Keratinocyte (primary cell): ENCODE results near the gene HIVEP1. TPM values are rescaled to one million over a fixed set of nuclear protein-coding genes. Genes with fewer than 3 reads are reported as not detected.

Experiments used
- DNase-seq: peaks from one replicate; pipeline ENCODE4 v3.0.0-alpha.2; 2011; ENCODE audit warnings: low read depth, missing footprints, low spot score
- FAIRE-seq: peaks from 2 replicates; lab custom pipeline; 2011; peaks lifted over from hg19 to GRCh38; lab: Jason Lieb, UNC
- H2AFZ ChIP-seq: 2 replicates; pipeline ENCODE4 v1.6.0; 2012; ENCODE audit warnings: low read length, control low read depth, inconsistent platforms; ENCODE audit not compliant: control insufficient read depth
- H3K27ac ChIP-seq: 2 replicates; pipeline ENCODE4 v1.5.1; 2011; ENCODE audit warnings: low read length; ENCODE audit not compliant: control insufficient read depth, insufficient read depth
- H3K27me3 ChIP-seq: 3 replicates; pipeline ENCODE4 v1.6.0; 2011; ENCODE audit warnings: low read length; ENCODE audit not compliant: control insufficient read depth, insufficient read depth; ENCODE audit errors: extremely low read depth
- H3K36me3 ChIP-seq, 2 experiments: 2 replicates in 1 of 2; 3 replicates in 1 of 2; pipeline ENCODE4 v1.5.1; 2011; ENCODE audit warnings: low read length in 2 of 2, mild to moderate bottlenecking in 1 of 2; ENCODE audit not compliant: control insufficient read depth in 2 of 2, insufficient read depth in 2 of 2; ENCODE audit errors: extremely low read depth in 1 of 2
- H3K4me1 ChIP-seq: 3 replicates; pipeline ENCODE4 v1.5.1; 2011; ENCODE audit warnings: low read length; ENCODE audit not compliant: control insufficient read depth, insufficient read depth; ENCODE audit errors: extremely low read depth
- H3K4me2 ChIP-seq: 3 replicates; pipeline ENCODE4 v1.6.0; 2011; ENCODE audit warnings: low read depth, low read length; ENCODE audit not compliant: control insufficient read depth, insufficient read depth; ENCODE audit errors: extremely low read depth
- H3K4me3 ChIP-seq, 3 experiments: fragments of 200-600 bp in 1 of 3; sonication (generic) in 1 of 3; 2 replicates in 2 of 3; 3 replicates in 1 of 3; pipeline ENCODE4 v1.5.1; 2011 to 2016; ENCODE audit warnings: low read length in 3 of 3, mild to moderate bottlenecking in 3 of 3, control low read depth in 2 of 3, inconsistent platforms in 1 of 3, low read depth in 1 of 3, mixed read lengths in 1 of 3, mixed run types in 1 of 3, moderate library complexity in 1 of 3; ENCODE audit not compliant: control insufficient read depth in 2 of 3, insufficient read depth in 2 of 3; ENCODE audit errors: extremely low read depth in 1 of 3
- H3K79me2 ChIP-seq: 2 replicates; pipeline ENCODE4 v1.6.0; 2012; ENCODE audit warnings: low read length; ENCODE audit not compliant: control insufficient read depth, insufficient read depth
- H3K9ac ChIP-seq: 3 replicates; pipeline ENCODE4 v1.6.0; 2011; ENCODE audit warnings: low read length; ENCODE audit not compliant: control insufficient read depth, insufficient read depth; ENCODE audit errors: extremely low read depth
- H3K9me1 ChIP-seq: 3 replicates; pipeline ENCODE4 v1.6.0; 2011; ENCODE audit warnings: low read length; ENCODE audit not compliant: control insufficient read depth, insufficient read depth; ENCODE audit errors: extremely low read depth
- H3K9me3 ChIP-seq: 2 replicates; pipeline ENCODE4 v1.5.1; 2012; ENCODE audit warnings: low read depth, low read length; ENCODE audit not compliant: control insufficient read depth
- H4K20me1 ChIP-seq: 3 replicates; pipeline ENCODE4 v1.6.0; 2011; ENCODE audit warnings: low read length; ENCODE audit not compliant: control insufficient read depth, insufficient read depth; ENCODE audit errors: extremely low read depth
- EZH2 ChIP-seq: IDR thresholded peaks from one replicate; pipeline ENCODE4 v1.6.1; 2012; ENCODE audit warnings: inconsistent platforms, mild to moderate bottlenecking, low read length, moderate library complexity
- dilution Hi-C: fragments of 300-500 bp; cut with MboI; formaldehyde crosslinking; loops from one replicate; pipeline ENCODE4 v1.7.0; 2020; ENCODE audit warnings: low sequenced_read_pairs; ENCODE audit not compliant: extremely low pct_ligation_motif_present
- polyA plus RNA-seq, 5 experiments: library from polyadenylated mRNA; depleted of rRNA in 3 of 5; stranded (reverse) in 3 of 5; stranded (forward) in 1 of 5; unstranded in 1 of 5; fragments of >200 nt; gene quantifications; 1 replicate in 1 of 5; 2 replicates in 3 of 5; 3 replicates in 1 of 5; pipeline versions ENCODE4 v1.2.1 to v1.2.3, GENCODE V29; 2011 to 2012; ENCODE audit warnings: missing spikeins in 2 of 5, low read depth in 1 of 5, low replicate concordance in 1 of 5
- TF ChIP-seq, protein P1 (sequence below), 3 experiments: IDR thresholded peaks in 1 of 3; conservative IDR thresholded peaks in 1 of 3; optimal IDR thresholded peaks in 1 of 3; 2 replicates in 2 of 3; 3 replicates in 1 of 3; pipeline versions ENCODE3 to v1.5.1; 2011; ENCODE audit warnings: low read length in 3 of 3, mild to moderate bottlenecking in 3 of 3, moderate library complexity in 2 of 3, control low read depth in 1 of 3, inconsistent platforms in 1 of 3; ENCODE audit not compliant: insufficient read depth in 2 of 3; ENCODE audit errors: extremely low read depth in 1 of 3

Gene HIVEP1
- polyA plus RNA-seq, 1 donor (not counting 4 experiments of a cell fraction or from before 2014, with no cell fraction given) = 13.7 TPM

DNA sequence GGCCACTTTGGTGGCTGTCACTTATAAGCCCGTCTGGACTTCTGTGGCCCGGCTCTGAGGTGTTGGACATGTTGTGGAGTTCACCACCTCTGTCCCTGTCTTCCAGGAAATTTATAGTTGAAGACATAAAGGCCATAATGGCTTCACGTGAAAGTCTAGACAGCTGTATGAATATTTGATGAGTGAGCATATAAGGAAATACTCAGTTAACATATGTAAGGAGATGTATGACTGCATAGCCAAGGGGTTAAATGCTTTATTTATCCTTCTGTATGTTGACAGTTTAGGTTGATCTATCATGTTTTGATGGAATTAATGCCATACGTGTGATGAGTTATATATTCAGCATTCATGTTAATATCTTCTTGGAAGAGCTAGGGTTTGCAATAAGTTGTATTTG, 16.1 kb downstream of the HIVEP1 start:
- DNase-seq (no peak), FAIRE-seq (no peak)
- H3K9me1 ChIP-seq = no peaks in the 10 kb centered on the region
- no peak overlapping the region for H3K27ac ChIP-seq
- H3K4me2 ChIP-seq = no peak overlapping the region
- H4K20me1 ChIP-seq = no peaks in the 10 kb centered on the region
- peaks cover 66% of the 10 kb centered on the region for H3K79me2 ChIP-seq
- H3K9me3 ChIP-seq = no peaks in the 10 kb centered on the region
- no peaks in the 10 kb centered on the region for H3K27me3 ChIP-seq
- no peak overlapping the region for H2AFZ ChIP-seq
- TF ChIP-seq, protein P1, sequence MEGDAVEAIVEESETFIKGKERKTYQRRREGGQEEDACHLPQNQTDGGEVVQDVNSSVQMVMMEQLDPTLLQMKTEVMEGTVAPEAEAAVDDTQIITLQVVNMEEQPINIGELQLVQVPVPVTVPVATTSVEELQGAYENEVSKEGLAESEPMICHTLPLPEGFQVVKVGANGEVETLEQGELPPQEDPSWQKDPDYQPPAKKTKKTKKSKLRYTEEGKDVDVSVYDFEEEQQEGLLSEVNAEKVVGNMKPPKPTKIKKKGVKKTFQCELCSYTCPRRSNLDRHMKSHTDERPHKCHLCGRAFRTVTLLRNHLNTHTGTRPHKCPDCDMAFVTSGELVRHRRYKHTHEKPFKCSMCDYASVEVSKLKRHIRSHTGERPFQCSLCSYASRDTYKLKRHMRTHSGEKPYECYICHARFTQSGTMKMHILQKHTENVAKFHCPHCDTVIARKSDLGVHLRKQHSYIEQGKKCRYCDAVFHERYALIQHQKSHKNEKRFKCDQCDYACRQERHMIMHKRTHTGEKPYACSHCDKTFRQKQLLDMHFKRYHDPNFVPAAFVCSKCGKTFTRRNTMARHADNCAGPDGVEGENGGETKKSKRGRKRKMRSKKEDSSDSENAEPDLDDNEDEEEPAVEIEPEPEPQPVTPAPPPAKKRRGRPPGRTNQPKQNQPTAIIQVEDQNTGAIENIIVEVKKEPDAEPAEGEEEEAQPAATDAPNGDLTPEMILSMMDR (optimal IDR thresholded peaks at IDR 0.05 in 1 of 3, IDR thresholded peaks at IDR 0.05 in 1 of 3, conservative IDR thresholded peaks at IDR 0.05 in 1 of 3; ENCODE audit: extremely low read depth in 1 of 3, insufficient read depth in 2 of 3, low read length in 3 of 3) = no peak
- no peak for TF ChIP-seq EZH2
- no peak overlapping the region for H3K9ac ChIP-seq
- H3K4me3 ChIP-seq = no peak overlapping the region
- peaks cover 39% of the 10 kb centered on the region for H3K4me1 ChIP-seq
- dilution Hi-C loops = no loop called here
- peaks cover 1 to 8% of the 10 kb centered on the region in 2 experiments for H3K36me3 ChIP-seq

DNA sequence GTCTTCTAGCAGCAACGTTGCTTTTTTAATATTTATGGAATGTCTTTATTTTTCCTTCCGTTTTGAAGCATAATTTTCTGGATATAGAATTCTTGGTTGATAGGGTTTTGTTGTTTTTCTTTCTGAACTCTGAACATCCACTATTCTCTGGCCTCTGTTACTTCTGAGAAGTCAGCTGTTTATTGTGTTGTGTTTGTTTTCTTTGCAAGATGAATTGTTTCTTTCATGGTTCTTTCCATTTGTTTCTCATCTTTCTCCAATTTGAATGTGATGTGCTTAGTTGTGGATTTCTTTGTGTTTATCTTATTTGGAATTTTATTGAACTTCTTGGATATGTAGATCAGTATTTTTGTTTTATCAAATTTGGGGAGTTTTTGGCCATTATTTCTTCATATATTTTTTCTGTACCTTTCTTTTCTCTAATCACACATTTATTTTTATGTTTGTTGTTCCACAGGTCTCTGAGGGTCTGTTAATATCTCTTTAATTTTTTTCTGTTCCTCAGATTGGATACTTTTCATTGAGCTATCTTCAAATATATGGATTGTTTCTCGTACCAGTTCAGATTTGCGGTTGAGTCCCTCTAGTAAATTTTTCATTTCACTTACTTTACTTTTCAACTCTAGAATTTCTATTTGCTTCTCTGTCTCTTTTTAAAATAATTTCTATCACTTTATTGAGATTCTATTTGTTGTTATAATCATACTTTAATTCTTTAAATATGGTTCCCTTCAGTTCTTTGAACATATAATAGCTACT, 18.0 kb downstream of the HIVEP1 start:
- Histone ChIP-seq H3K27ac (no peak overlapping the region), H3K9me3 (no peaks in the 10 kb centered on the region), H2AFZ (no peak overlapping the region), H3K9ac (no peak overlapping the region), H3K27me3 (no peaks in the 10 kb centered on the region), H3K4me3 (no peak overlapping the region), H3K9me1 (no peaks in the 10 kb centered on the region), H4K20me1 (no peaks in the 10 kb centered on the region), H3K4me1 (peaks cover 43% of the 10 kb centered on the region), H3K79me2 (peaks cover 75% of the 10 kb centered on the region), H3K4me2 (no peak overlapping the region), H3K36me3 (peaks cover 1 to 8% of the 10 kb centered on the region in 2 experiments)
- dilution Hi-C loops = no loop called here
- no peak for TF ChIP-seq EZH2
- TF ChIP-seq, protein P1 (optimal IDR thresholded peaks at IDR 0.05 in 1 of 3, IDR thresholded peaks at IDR 0.05 in 1 of 3, conservative IDR thresholded peaks at IDR 0.05 in 1 of 3; ENCODE audit: extremely low read depth in 1 of 3, insufficient read depth in 2 of 3, low read length in 3 of 3) = no peak
- FAIRE-seq (no peak), DNase-seq (no peak)
